ENCODE measurements around the gene TES. TPM values are rescaled to one million over a fixed set of nuclear protein-coding genes. Genes with fewer than 3 reads are reported as not detected.

The TES gene, protein sequence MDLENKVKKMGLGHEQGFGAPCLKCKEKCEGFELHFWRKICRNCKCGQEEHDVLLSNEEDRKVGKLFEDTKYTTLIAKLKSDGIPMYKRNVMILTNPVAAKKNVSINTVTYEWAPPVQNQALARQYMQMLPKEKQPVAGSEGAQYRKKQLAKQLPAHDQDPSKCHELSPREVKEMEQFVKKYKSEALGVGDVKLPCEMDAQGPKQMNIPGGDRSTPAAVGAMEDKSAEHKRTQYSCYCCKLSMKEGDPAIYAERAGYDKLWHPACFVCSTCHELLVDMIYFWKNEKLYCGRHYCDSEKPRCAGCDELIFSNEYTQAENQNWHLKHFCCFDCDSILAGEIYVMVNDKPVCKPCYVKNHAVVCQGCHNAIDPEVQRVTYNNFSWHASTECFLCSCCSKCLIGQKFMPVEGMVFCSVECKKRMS
- total RNA-seq, result 39.1 and 62.6 TPM in 2 replicates

DNA sequence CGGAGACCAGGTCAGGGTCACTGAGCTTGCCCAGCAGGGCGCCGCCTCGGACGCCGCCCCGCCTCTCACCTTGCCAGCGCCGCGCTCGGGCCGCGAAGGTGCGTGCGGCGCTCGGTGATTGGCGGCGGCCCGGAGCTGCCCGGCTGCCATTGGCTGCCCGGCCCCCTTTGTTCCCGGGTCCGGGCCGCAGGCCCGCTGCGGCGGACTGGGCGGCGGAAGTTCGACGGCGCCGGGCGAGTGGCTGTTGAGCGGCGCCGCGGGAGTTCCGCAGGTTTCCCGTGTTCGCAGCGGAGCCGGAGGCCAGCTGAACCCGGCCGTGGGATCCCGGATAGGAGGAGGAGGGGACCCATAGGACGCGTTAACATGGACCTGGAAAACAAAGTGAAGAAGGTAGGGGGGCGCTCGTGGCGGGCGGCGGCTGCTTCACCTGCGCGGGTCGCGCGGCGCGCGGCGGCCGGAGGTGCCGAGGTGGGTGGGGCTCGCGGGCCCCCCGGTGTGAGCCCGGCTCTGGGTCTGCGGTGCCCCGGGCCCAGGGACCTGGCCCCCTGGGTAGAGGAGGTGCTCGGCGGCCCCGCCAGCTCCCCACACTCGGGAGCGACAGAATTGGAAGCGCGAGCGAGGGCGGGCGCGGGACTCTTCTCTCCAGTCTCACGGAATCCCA, at the start of gene TES:
TSS of gene TES (plus strand) at position 195 of the 661 bp plus-strand sequence. CDS start at position 364, 169 bp downstream.

Other genes starting within 250 kb of the TES start
- under 0.01 and 0.16 TPM in 2 replicates for gene TFEC, start 179.8 kb upstream of the TES start, total RNA-seq